Measurements from ENCODE around the gene FADD. TPM values are rescaled to one million over a fixed set of nuclear protein-coding genes. Genes with fewer than 3 reads are reported as not detected.
A peak's percentile ranks its signal among the peaks of the same experiment; 100 is the strongest.

The FADD gene
- total RNA-seq, 1 donor = 53.2 TPM

- Histone ChIP-seq H4K20me1 (ENCODE audit: insufficient read depth, low read length) (no peaks in the 10 kb centered on the region), H3K4me1 (ENCODE audit: insufficient read depth, low read length) (no peaks in the 10 kb centered on the region), H3K4me3 (ENCODE audit: insufficient read depth, low read length) (no peak overlapping the region), H3K4me2 (ENCODE audit: insufficient read depth, low read length) (no peak overlapping the region), H3K9me3 (ENCODE audit: low read depth, low read length) (no peaks in the 10 kb centered on the region), H3K27ac (ENCODE audit: low read depth, low read length) (no peak overlapping the region), H3K27me3 (ENCODE audit: insufficient read depth, low read length) (no peaks in the 10 kb centered on the region), H3K36me3 (ENCODE audit: insufficient read depth, low read length) (no peaks in the 10 kb centered on the region), H2AFZ (ENCODE audit: low read length) (no peak overlapping the region), H3K79me2 (ENCODE audit: insufficient read depth, low read length) (no peaks in the 10 kb centered on the region)
- DNase-seq (ENCODE audit: insufficient read length, low spot score, missing footprints) = peak; percentile 63
- no peak for TF ChIP-seq CTCF (IDR thresholded peaks at IDR 0.05; ENCODE audit: extremely low read depth, low read depth, low read length)
Measured at GRCh38 chr11:70175236-70175698, 27.8 kb upstream of the FADD start.

- Histone ChIP-seq H3K79me2 (ENCODE audit: insufficient read depth, low read length) (no peaks in the 10 kb centered on the region), H3K4me3 (ENCODE audit: insufficient read depth, low read length) (no peak overlapping the region), H2AFZ (ENCODE audit: low read length) (no peak overlapping the region), H3K9me3 (ENCODE audit: low read depth, low read length) (no peaks in the 10 kb centered on the region), H3K4me1 (ENCODE audit: insufficient read depth, low read length) (no peaks in the 10 kb centered on the region), H4K20me1 (ENCODE audit: insufficient read depth, low read length) (no peaks in the 10 kb centered on the region), H3K27ac (ENCODE audit: low read depth, low read length) (no peak overlapping the region), H3K4me2 (ENCODE audit: insufficient read depth, low read length) (no peak overlapping the region), H3K36me3 (ENCODE audit: insufficient read depth, low read length) (no peaks in the 10 kb centered on the region), H3K27me3 (ENCODE audit: insufficient read depth, low read length) (no peaks in the 10 kb centered on the region)
- peak; percentile 96 for DNase-seq (ENCODE audit: insufficient read length, low spot score, missing footprints)
- peak; percentile 50 for TF ChIP-seq CTCF (IDR thresholded peaks at IDR 0.05; ENCODE audit: extremely low read depth, low read depth, low read length)
Measured at GRCh38 chr11:70176940-70177689, 26.0 kb upstream of the FADD start.

DNA sequence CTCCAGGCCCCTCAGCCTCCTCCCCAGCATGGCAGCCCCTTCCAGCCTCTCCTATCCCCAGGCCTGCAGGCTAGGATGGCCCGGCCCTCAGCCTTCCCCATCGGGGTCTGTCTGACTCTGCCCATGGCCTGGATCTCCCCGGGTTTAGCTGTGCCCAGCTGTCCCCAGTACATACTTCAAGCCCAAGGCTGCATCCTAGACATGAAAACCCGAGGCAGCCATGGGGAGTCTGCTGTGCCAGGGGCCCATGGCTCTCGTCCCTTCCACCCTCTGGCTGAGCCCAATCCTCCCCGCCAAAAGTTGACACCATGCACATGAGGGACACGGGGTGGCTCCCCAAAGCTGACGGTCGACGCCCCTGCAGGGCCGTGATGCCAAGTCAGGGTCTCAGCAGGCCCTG, 22.2 kb upstream of the FADD start:
- Histone ChIP-seq H3K27ac (ENCODE audit: low read depth, low read length) (no peak overlapping the region), H3K79me2 (ENCODE audit: insufficient read depth, low read length) (no peaks in the 10 kb centered on the region), H3K36me3 (ENCODE audit: insufficient read depth, low read length) (no peaks in the 10 kb centered on the region), H3K4me1 (ENCODE audit: insufficient read depth, low read length) (no peaks in the 10 kb centered on the region), H4K20me1 (ENCODE audit: insufficient read depth, low read length) (no peaks in the 10 kb centered on the region), H3K27me3 (ENCODE audit: insufficient read depth, low read length) (no peaks in the 10 kb centered on the region), H2AFZ (ENCODE audit: low read length) (no peak overlapping the region), H3K4me3 (ENCODE audit: insufficient read depth, low read length) (no peak overlapping the region), H3K9me3 (ENCODE audit: low read depth, low read length) (no peaks in the 10 kb centered on the region), H3K4me2 (ENCODE audit: insufficient read depth, low read length) (no peak overlapping the region)
- peak; percentile 86 for DNase-seq (ENCODE audit: insufficient read length, low spot score, missing footprints)
- TF ChIP-seq CTCF (IDR thresholded peaks at IDR 0.05; ENCODE audit: extremely low read depth, low read depth, low read length) = no peak

DNA sequence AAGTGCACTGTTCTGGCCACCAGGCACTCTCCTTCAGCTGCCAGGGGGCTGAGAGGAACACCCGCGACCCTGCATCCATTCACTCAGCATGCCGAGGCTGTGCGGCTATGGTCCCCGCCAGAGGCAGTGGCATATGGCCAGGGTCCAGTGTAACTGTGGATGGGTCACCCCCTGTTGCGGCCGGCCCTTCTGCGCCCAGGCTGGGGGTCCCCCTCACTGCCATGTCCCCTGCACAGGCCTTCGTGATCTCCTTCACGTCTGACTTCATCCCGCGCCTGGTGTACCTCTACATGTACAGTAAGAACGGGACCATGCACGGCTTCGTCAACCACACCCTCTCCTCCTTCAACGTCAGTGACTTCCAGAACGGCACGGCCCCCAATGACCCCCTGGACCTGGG, 20.8 kb upstream of the FADD start:
- no peak for TF ChIP-seq CTCF (IDR thresholded peaks at IDR 0.05; ENCODE audit: extremely low read depth, low read depth, low read length)
- Histone ChIP-seq H4K20me1 (ENCODE audit: insufficient read depth, low read length) (no peaks in the 10 kb centered on the region), H3K79me2 (ENCODE audit: insufficient read depth, low read length) (no peaks in the 10 kb centered on the region), H3K9me3 (ENCODE audit: low read depth, low read length) (no peaks in the 10 kb centered on the region), H2AFZ (ENCODE audit: low read length) (no peak overlapping the region), H3K4me1 (ENCODE audit: insufficient read depth, low read length) (no peaks in the 10 kb centered on the region), H3K36me3 (ENCODE audit: insufficient read depth, low read length) (no peaks in the 10 kb centered on the region), H3K4me2 (ENCODE audit: insufficient read depth, low read length) (no peak overlapping the region), H3K4me3 (ENCODE audit: insufficient read depth, low read length) (no peak overlapping the region), H3K27ac (ENCODE audit: low read depth, low read length) (no peak overlapping the region), H3K27me3 (ENCODE audit: insufficient read depth, low read length) (peaks cover 4% of the 10 kb centered on the region)
- peak; percentile 29 for DNase-seq (ENCODE audit: insufficient read length, low spot score, missing footprints)

All from osteoblast (primary cell).